HG02571 (cell line): ENCODE measurements around the gene UTP11.

Experiments used
- ATAC-seq: cut with Tn5 transposase; IDR thresholded peaks from one replicate; pipeline ENCODE4 v1.9.1; 2021; ENCODE audit warnings: mild to moderate bottlenecking, moderate library complexity; ENCODE audit not compliant: unreplicated experiment

The UTP11 gene

GRCh38 chr1:38045401-38046332 lies 33.1 kb downstream of the UTP11 start:
- no peak for ATAC-seq

GRCh38 chr1:38046333-38046883 lies 33.9 kb downstream of the UTP11 start, which contains the start of gene POU3F1:
TSS of gene POU3F1 (minus strand) at chr1:38046793. CDS start at chr1:38046743, 50 bp downstream.
- peak; percentile 11 for ATAC-seq

- peak; percentile 63 for ATAC-seq
Measured at GRCh38 chr1:38046884-38047602, 34.5 kb downstream of the UTP11 start.

GRCh38 chr1:38047603-38048141 lies 35.1 kb downstream of the UTP11 start:
- no peak for ATAC-seq

- no peak for ATAC-seq
Measured at GRCh38 chr1:38050397-38051078, 38.0 kb downstream of the UTP11 start.

GRCh38 chr1:38051079-38051543 lies 38.6 kb downstream of the UTP11 start:
- no peak for ATAC-seq

- ATAC-seq = no peak
Measured at GRCh38 chr1:38052750-38053415, 40.3 kb downstream of the UTP11 start.

- no peak for ATAC-seq
Measured at GRCh38 chr1:38053416-38054091, 41.0 kb downstream of the UTP11 start.

- no peak for ATAC-seq
Measured at GRCh38 chr1:38055398-38055797, 42.9 kb downstream of the UTP11 start.

GRCh38 chr1:38055965-38056364 lies 43.4 kb downstream of the UTP11 start:
- no peak for ATAC-seq

- ATAC-seq = no peak
Measured at GRCh38 chr1:38059635-38060250, 47.2 kb downstream of the UTP11 start.

- ATAC-seq = no peak
Measured at GRCh38 chr1:38060498-38060897, 48.0 kb downstream of the UTP11 start.

- no peak for ATAC-seq
Measured at GRCh38 chr1:38061290-38061689, 48.8 kb downstream of the UTP11 start.

GRCh38 chr1:38061883-38062328 lies 49.4 kb downstream of the UTP11 start:
- ATAC-seq = peak; percentile 59

- ATAC-seq = no peak
Measured at GRCh38 chr1:38062361-38063288, 50.1 kb downstream of the UTP11 start.

- no peak for ATAC-seq
Measured at GRCh38 chr1:38063616-38064015, 51.1 kb downstream of the UTP11 start.

- ATAC-seq = no peak
Measured at GRCh38 chr1:38064197-38064903, 51.8 kb downstream of the UTP11 start.
